Measurements from ENCODE around the gene PHF24.

DNA sequence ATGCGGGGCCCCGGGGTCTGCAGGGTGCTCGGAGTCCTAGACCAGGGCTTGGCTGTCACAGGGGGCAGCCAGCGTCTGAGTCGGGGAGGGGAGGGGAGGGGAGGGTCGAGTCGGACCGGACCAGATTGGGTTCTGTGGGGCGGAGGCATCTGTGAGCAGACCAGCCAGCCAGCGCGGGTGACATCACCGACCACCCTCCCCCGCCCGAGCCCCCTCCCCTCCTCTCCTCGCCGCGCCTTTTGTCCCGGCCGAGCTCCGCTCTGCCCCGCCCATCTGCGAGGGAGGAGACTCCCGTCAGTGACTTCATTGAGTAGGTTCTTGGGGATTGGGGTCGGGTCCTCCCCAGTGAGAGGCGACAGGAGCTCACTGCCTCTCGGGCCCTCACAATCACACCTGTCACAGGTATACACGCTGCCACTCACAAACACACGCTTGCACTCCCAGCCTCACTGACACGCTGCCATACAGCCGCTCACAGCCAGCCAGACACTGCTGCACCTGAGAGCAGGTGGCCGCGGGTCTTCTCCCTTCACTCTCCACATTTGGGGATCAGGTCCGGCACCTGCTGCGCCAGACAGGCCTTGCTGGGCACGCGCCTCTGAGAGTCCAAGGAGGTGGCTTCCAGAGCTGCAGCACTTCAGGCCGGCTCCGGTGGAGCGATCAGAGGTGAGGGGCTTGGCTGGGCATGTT is 32.0 kb downstream of the PHF24 start:
- TF ChIP-seq POLR2A (IDR thresholded peaks at IDR 0.05), result no peak
- TF ChIP-seq CTCF (IDR thresholded peaks at IDR 0.05), result no peak

Measured in esophagus squamous epithelium (tissue), 4 donors.